NT2/D1 (cell line): ENCODE data around the gene MEMO1.
"Not testable (repeated sequence)": the region's sequence is repeated elsewhere in the genome, so short reads cannot be mapped to it uniquely, and the experiment has no call there.

ENCODE experiments used
- DNase-seq: peaks from one replicate; pipeline ENCODE4 v3.0.0-alpha.2; 2011; ENCODE audit warnings: low read depth, low spot score
- H3K27me3 ChIP-seq: 2 replicates; pipeline ENCODE4 v1.6.0; 2011; ENCODE audit warnings: mild to moderate bottlenecking; ENCODE audit not compliant: insufficient read length, insufficient read depth
- H3K36me3 ChIP-seq: 2 replicates; pipeline ENCODE4 v1.6.1; 2011; ENCODE audit warnings: mild to moderate bottlenecking, low read length, mixed read lengths; ENCODE audit not compliant: insufficient read depth, insufficient read length
- H3K4me1 ChIP-seq: 2 replicates; pipeline ENCODE4 v1.5.1; 2011; ENCODE audit not compliant: insufficient read depth, insufficient read length
- H3K4me3 ChIP-seq: 2 replicates; pipeline ENCODE4 v1.5.1; 2011; ENCODE audit warnings: low read depth; ENCODE audit not compliant: insufficient read length
- H3K9ac ChIP-seq: 2 replicates; pipeline ENCODE4 v1.6.0; 2011; ENCODE audit warnings: low read depth; ENCODE audit not compliant: insufficient read length
- H3K9me3 ChIP-seq: 2 replicates; pipeline ENCODE4 v1.5.1; 2011; ENCODE audit warnings: mild to moderate bottlenecking, low read length; ENCODE audit not compliant: insufficient read depth
- SUZ12 ChIP-seq: IDR thresholded peaks from 2 replicates; pipeline ENCODE4 v1.6.1; 2011; ENCODE audit not compliant: insufficient read length, insufficient read depth; ENCODE audit errors: extremely low read depth
- YY1 ChIP-seq: IDR thresholded peaks from 2 replicates; pipeline ENCODE4 v1.6.1; 2011; ENCODE audit not compliant: insufficient read length, insufficient read depth
- ZNF274 ChIP-seq: IDR thresholded peaks from 2 replicates; pipeline ENCODE4 v1.6.1; 2011; ENCODE audit warnings: mild to moderate bottlenecking, low read depth, low read length

MEMO1 gene

DNA sequence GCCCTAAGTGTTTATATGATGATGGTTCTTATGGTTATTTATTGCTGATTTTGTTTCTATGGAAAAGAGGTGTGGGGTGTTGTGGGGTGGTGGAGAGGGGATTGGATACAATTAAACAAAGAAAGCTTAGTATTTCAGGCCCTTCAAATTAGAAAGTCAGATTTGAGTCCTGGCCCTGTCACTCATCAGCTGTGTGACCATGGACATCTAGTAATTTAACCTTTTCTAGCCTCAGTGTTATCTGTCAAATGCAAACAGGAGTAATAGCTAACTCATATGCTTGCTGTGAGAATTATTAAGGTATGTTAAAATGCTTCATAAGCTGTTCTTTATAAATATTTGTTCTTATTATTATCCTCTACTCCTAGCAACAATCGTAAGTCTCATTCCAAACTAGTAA, 2.1 kb upstream of the MEMO1 start:
- Histone ChIP-seq H3K4me1 (no peaks in the 10 kb centered on the region), H3K9me3 (no peaks in the 10 kb centered on the region), H3K36me3 (peaks cover 6% of the 10 kb centered on the region), H3K4me3 (no peak overlapping the region), H3K27me3 (no peaks in the 10 kb centered on the region), H3K9ac (no peak overlapping the region)
- no peak for DNase-seq
- TF ChIP-seq ZNF274 = no peak
- no peak for TF ChIP-seq SUZ12
- no peak for TF ChIP-seq YY1

DNA sequence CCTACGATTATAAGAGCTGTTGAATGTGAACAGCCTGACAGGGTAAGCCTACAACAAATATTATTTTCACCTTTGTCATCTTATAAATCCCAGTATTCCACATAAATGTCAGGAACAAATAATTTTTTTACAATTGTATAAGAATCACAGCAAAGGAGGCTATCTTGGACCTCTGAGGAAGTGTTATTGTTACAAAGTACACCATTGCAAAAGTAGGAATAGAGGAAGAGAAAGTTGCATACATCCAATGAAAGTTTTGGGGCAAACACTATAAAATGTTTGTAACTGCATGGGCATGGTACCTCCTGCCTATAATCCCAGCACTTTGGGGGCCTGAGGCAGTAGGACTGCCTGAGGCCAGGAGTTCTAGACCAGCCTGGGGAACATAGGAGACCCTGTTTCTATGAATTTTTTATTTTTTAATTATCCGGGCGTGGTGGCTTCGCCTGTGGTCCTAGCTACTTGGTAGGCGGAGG, 715 bp upstream of the MEMO1 start:
- Histone ChIP-seq H3K36me3 (peaks cover 2% of the 10 kb centered on the region), H3K9ac (peak overlapping the region; percentile 85), H3K27me3 (no peaks in the 10 kb centered on the region), H3K9me3 (no peaks in the 10 kb centered on the region), H3K4me1 (no peaks in the 10 kb centered on the region), H3K4me3 (peak overlapping the region; percentile 76)
- TF ChIP-seq YY1 (no peak), ZNF274 (no peak), SUZ12 (no peak)
- no peak for DNase-seq

DNA sequence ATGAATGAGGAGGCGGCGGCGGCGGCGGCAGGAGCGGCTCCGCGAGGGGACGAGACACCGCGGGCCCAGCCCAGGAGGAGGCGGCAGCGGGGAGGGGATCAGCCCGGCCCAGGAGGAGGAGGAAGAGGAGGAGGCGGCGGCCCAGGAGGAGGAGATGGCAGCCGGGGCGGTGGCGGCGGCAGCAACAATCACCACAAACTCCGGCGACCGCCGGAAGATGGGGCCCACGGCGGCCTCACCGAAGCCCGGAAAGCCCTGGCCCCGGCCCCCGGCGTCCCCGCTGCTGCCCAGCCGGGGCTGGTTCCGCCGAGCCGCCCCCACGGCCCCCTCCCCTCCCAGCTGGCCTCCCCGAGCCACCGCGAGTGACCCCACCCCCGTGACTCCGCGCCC, 533 bp downstream of the MEMO1 start:
- peak overlapping the region; percentile 83 for H3K4me3 ChIP-seq
- DNase-seq, H3K36me3 ChIP-seq, H3K4me1 ChIP-seq, H3K9me3 ChIP-seq, H3K9ac ChIP-seq, H3K27me3 ChIP-seq: not testable (repeated sequence)

DNA sequence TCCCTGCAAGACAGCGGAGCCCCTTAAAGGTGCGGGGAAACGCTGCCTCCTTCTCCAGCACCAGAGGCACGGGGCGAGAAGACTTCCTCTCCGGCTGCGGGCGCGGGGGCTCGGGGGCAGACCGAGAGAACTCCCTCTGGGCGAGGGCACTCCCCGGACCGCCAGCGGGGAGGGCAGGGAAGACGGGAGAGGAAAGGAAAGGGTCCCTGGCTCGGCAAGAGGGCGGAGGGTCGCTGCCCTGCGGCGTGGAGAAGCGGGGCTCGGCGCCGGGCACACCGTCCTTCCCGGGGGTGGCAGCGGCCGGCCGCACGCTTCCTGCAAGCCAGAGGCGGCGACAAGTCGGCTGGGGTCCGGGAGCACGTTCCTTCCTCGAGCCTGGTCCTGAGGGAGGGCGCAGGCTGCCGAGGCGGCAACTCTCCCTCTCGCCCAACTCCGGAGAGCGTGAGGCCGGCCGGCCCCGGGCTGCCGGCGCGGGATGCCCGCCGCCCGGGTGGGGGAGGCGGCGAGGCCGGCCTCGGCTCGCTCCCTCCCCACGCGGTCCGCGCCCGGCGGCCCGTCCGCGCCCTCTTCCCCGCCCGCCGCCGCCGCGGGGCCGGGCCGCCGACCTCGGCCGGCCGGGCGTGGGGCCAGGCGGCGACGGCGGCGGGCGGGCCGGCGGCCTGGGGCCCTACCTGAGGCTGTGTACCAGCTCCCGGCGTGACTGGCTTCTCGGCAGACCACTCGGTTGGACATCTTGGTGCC, 1.1 kb downstream of the MEMO1 start:
- Histone ChIP-seq H3K36me3 (peaks cover 2% of the 10 kb centered on the region), H3K9me3 (no peaks in the 10 kb centered on the region), H3K4me3 (peak overlapping the region; percentile 83), H3K9ac (peak overlapping the region; percentile 93), H3K4me1 (no peaks in the 10 kb centered on the region), H3K27me3 (no peaks in the 10 kb centered on the region)
- no peak for DNase-seq
- TF ChIP-seq SUZ12 (no peak), ZNF274 (no peak), YY1 (no peak)

DNA sequence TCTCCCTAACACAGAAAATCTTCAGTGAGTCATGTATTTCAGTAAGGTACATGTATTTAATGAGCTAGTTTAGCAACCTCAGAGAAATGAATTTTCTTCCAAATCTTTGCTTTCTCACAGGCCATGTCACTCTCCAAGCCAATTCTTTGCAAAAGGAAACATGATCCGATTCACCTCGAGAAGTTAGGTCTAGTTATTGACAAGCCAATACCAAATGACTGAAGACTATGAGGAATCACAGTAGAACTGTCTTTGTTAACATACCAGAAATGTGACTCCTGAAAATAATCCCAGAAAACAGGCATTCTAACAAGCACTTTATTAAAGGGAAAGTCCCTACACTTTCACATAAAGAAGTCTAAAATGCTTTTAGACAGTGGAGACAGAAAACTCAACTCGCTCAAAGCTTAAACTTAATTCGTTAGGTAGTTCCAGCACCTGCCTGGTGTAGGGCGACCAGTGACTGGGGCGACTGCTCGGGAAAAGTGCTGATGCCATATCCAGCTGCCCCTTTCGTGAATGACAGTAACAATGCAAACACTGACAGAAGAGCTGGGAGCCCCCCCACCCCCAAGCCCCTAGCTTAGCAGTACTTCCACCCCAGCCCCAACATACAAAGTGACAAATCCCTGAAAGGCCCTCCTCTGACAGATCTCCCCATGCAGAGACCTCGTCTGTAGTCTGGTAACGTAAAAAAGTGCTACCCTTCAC, 1.8 kb downstream of the MEMO1 start:
- Histone ChIP-seq H3K4me1 (no peaks in the 10 kb centered on the region), H3K9ac (peak overlapping the region; percentile 93), H3K36me3 (peaks cover 2% of the 10 kb centered on the region), H3K27me3 (no peaks in the 10 kb centered on the region), H3K9me3 (no peaks in the 10 kb centered on the region), H3K4me3 (peak overlapping the region; percentile 83)
- TF ChIP-seq YY1 (no peak), SUZ12 (no peak), ZNF274 (no peak)
- DNase-seq = no peak

DNA sequence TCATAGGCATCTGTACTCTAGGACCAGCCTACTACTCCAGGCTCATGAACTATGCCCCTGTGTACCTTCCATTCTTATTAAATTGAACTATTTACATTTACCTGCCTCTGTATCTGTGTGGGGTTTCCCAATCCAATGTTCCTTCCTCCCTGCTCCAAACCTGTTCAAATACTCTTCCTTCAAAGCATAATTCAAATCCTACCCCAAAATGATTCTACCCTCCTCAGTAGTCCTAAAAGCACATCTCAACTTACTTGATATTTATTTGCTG, 3.8 kb downstream of the MEMO1 start:
- Histone ChIP-seq H3K4me3 (no peak overlapping the region), H3K27me3 (no peaks in the 10 kb centered on the region), H3K36me3 (peaks cover 2% of the 10 kb centered on the region), H3K4me1 (no peaks in the 10 kb centered on the region), H3K9me3 (no peaks in the 10 kb centered on the region), H3K9ac (no peak overlapping the region)
- TF ChIP-seq YY1 (no peak), ZNF274 (no peak), SUZ12 (no peak)
- no peak for DNase-seq

DNA sequence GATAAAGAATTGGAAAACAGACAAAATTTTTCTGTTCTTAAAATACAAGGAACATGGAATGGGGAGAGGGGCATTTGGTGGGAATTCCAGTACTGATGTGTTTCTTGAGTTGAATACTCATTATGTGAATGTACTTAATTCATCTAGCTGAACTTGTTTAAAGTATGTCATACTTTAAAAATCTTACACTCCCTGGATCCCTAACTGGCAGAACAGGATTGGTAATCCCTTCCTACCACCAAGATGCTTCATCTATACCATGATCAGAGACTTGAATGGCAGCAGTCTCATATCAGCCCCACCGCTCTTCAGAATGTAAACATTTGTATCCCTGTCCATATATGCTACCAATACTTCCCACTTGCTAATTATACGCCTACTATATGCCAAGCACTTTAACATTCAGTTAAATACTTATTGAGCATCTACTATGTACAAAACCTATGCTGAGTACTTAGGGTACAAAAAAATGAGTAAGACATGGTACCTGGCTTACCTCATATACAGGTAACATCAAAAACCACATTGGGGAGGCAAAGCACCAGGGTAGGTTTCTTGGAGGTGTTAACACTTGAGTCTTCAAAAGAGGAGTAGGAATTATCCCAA, 5.3 kb downstream of the MEMO1 start:
- Histone ChIP-seq H3K9me3 (no peaks in the 10 kb centered on the region), H3K4me1 (no peaks in the 10 kb centered on the region), H3K9ac (no peak overlapping the region), H3K27me3 (no peaks in the 10 kb centered on the region), H3K36me3 (peaks cover 2% of the 10 kb centered on the region), H3K4me3 (no peak overlapping the region)
- TF ChIP-seq SUZ12 (no peak), ZNF274 (no peak), YY1 (no peak)
- DNase-seq = no peak
